GM21717 (cell line): ENCODE results near the gene SPACA7.

Experiments
- ATAC-seq: cut with Tn5 transposase; IDR thresholded peaks from one replicate; pipeline ENCODE4 v1.9.1; 2021; ENCODE audit warnings: mild to moderate bottlenecking, moderate library complexity; ENCODE audit not compliant: unreplicated experiment

The SPACA7 gene, protein sequence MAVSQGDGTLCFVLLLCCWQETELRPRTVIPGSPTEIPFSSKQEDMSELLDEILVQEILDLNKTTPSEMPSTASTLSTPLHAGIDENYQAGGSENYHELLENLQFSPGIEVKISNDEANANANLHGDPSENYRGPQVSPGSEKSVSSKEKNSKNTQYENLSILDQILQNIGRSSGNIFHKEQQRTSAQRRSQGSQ

DNA sequence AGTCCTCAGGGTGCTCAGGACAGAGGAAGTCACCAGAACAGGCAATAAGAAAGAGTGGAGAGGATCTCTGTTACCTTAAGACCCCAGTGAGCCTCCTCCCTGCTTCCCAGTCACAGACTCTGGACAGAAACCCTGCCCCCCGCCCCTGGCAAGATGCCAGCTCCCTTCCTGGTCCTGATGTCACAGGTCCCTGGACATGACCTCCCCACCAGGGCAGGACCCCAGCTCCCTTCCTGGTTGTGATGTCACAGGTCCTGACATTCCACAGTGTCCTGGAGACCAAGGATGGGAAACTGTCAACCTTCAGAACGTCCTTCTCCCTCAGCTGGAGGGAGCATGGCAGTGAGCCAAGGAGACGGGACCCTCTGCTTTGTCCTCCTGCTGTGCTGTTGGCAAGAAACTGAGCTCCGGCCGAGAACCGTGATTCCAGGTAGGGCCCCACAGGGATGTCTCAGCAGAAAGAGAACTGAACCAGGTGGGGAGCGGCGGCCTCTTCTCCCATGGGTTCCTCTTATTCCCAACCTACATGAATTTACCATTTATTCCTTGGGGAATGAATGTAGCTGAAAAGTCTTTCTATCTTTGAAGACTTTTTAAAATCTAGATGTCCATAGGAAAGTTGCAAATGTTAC is at the start of gene SPACA7:
Gene SPACA7, plus strand, starts transcription at position 306 of the 632 bp plus-strand sequence. Its CDS starts 31 bp downstream, at position 337.
- ATAC-seq, result no peak

DNA sequence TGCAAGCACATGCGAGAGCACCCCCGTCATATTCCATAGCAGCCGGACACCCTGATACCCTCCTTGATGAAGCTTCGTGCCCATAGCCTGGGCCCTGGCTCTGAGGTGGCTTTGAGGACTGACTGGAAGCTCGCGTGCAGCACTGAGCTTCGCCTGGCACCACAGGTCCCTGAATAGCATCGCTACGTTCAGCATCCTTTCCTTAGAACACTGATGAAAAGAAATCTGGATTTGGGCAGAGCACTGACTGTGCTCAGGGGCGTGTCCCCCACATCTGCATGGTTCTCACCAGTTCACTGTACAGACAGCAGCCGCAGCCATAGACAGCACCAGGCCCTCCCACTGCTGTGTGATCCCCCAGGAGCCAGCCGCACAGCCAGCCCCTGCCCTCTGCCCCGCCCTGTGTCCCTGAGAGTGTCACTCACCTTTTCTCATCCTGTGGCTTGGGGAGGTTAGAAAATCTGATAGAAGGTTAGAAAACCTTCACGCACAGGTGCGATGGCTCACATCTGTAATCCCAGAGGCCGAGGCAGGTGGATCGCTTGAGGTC is 49.3 kb upstream of the SPACA7 start:
- no peak for ATAC-seq

DNA sequence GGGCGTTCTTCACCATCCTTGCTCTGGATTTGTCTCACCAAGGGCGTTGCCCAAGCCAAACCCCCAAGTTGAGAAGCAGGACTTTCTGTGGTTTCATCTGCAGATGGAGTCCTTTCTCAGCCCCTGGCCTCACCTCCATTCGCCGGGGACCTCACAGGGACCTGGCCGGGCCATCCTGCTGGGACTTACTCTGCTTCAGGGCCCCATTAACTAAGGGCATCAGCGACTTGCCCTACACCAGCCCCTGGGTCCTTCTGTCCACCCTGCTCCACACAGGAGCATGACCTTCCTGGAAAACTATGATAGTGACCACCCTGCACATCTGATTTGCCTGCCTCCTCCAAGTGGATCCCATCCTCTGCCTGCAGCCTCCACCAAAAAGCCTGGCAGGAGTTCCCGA is 47.2 kb upstream of the SPACA7 start:
- ATAC-seq, result no peak

DNA sequence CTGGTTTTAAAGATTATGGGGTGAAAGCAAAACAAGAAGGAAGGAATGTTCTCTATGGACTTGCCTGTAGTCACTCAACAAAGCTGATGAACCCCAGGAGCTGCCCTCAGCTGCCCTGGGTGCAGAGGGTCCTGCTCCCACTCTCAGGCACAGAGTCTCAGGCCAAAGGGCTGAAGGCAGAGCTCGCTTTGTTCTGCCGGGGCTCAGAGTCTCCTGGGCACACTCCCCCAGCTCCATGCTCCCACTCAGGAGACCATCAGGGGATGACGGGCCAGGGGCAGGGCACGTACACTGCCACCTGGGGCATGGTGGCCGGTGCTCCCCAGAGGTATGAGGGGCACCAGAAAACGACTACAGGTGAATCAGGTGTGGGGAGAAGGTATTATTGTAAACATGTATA is 46.8 kb upstream of the SPACA7 start:
- ATAC-seq, result no peak

DNA sequence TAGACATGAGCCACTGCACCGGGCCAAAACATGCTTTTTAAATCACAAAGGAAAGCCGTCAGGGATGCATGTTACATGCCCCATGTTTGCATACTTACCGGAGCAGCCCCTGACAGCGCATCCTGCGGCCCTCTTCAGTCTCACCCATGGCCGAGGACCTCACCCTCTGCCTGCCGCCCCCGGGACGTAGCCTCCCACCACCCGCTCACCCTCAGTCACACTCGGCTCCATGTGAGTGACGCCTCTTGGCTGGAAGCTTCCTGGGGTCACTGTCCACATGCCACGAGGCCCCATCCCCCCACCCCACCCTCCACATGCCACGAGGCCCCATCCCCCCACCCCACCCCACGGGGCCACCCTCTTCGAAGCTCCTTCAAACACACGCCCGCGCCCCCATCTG is 46.1 kb upstream of the SPACA7 start:
- no peak for ATAC-seq

DNA sequence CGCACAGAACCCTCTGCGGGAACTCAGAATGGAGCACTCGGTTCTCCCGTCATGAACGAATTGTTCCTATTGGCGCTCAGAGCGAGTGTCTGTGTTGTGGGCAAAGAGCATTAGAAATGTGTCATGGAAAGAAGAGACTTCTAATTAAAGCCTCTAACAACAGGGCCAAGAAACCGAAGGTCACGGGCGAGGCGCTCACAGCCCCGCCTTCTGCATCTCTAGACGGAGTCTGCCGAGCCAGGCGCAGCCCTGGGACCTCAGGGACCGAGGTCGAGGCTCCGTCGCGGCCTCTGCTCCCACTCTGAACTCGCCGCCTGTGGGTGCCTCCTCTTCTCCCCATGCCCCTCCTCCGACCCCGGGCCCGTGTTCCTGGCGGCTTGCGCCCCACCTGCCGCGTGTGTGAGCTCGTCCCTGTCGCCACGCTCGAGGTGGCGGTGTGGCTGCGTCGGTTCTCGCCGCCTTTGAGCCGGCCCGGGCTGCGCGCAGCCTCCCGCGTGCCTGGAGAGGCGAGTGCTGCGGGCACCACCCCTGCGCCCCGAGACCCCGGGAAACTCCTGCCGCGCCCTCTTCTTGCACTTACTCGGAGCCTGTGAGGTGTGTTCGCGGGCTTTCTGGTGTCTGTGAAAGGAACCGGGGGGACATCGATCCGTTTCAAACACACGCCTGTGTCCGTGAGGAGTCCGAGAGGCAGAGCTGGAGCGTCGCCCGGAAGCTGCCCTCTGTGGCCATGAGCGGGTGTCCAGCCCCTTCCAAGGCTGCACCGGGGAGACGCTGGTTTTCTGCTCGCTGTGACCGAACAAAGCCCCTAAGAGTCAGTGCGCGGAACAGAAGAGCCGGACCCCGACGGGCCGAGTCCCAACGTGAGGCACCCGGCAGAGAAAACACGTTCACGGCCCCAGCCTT is 45.4 kb upstream of the SPACA7 start:
- ATAC-seq, result no peak

DNA sequence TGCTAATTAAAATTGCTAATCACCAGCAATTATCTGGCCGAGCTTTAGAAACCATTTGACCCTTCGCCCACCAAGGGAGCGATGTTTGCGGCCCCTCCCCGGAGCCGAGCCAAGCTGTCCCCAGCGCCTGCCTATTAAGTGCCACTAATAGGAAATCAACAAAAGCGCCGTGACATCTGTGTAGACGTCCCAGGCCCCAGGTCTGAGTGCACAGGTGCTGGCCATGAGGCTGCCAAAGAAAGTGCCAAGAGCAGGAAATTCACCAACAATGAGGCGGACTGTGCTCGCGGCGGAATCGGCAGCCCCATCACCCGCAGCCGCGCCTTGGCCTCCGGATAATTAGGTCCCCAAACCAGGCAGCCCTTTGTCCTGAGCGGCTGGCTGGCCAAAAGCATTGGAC is 44.5 kb upstream of the SPACA7 start:
- no peak for ATAC-seq

DNA sequence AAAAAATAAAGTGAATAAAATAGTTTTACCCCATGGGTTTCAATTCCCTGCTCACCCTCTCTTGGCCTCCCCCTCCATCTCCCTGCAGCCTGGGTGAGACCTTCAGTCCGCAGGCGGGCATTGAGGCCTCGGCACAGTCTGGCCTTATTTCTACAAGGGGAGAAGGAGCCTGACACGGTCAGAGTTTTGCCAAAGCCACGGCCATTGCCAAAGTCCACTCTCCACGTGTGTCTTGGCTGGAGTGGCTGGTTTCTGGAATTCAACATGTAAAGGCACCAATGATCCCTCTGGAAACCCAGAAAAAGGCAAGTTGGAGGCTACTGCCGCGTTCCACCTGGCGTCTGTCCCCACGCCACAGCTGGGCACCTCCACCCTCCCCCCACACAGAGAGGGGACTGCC is 43.4 kb upstream of the SPACA7 start:
- no peak for ATAC-seq

DNA sequence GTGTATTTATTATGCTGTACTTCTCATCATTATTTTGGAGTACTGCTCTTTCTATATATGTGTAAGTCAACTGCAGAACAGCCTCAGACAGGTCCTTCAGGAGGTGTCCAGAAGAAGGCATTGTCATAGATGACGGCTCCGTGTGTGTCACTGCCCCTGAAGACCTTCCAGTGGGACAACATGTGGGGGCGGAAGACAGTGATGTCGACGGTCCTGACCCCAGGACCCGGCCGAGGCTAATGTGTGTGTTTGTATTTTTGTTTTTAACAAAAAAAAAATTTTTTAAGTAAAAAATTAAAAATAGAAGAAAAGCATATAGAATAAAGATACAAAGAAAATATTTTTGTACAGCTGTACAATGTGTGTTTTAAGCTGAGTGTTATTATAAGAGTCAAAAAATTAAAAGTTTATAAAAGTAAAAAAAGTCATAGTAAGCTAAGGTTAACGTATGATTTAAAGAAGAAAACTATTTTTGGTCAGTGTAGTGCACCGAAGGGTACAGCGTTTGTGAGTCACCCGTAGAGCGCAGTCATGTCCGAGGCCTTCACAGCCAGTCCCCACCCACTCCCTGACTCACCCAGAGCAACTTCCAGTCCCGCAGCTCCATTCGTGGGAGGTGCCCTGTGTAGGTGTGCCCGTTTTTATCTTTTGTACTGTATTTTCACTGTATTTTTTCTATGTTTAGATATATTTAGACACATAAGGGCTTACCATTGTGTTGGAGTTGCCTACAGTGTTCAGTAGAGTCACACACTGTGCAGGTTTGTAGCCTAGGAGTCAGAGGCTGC is 42.2 kb upstream of the SPACA7 start:
- no peak for ATAC-seq

DNA sequence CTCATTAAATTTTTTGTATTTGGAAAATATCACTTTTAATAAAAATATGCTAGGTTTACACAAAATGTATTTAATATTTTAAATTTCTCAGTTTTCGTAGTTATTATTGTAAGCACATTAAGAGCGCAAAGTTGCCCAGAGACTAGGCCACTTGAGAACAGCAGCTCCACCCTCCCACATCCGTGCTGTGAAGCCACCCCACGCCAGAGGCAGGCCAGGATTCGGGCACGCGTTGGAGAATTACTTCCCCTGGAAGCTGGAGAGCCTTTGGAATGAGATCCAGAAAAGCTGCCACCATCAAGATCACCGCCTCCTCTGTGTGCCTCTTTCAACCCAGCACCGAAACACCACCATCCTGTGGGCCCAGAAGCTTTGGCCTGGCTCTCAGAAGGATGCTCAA is 41.0 kb upstream of the SPACA7 start:
- ATAC-seq, result no peak

DNA sequence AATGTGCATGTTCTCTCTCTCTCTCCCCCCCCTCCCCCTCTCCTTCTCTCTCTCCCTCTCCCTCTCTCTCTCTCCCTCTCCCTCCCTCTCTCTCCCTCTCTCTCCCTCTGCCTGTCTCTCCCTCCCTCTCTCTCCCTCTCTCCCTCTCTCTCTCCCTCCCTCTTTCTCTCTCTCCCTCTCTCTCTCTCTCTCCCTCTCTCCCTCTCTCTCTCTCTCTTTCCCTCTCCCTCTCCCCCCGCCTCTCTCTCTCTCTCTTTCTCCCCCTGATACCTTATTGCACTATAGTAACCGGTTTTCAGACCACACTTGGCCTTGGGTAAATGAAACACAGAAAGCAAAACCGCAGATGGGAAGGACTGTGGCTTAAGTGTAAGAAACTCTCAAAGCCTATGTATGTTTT is 34.7 kb upstream of the SPACA7 start:
- no peak for ATAC-seq

DNA sequence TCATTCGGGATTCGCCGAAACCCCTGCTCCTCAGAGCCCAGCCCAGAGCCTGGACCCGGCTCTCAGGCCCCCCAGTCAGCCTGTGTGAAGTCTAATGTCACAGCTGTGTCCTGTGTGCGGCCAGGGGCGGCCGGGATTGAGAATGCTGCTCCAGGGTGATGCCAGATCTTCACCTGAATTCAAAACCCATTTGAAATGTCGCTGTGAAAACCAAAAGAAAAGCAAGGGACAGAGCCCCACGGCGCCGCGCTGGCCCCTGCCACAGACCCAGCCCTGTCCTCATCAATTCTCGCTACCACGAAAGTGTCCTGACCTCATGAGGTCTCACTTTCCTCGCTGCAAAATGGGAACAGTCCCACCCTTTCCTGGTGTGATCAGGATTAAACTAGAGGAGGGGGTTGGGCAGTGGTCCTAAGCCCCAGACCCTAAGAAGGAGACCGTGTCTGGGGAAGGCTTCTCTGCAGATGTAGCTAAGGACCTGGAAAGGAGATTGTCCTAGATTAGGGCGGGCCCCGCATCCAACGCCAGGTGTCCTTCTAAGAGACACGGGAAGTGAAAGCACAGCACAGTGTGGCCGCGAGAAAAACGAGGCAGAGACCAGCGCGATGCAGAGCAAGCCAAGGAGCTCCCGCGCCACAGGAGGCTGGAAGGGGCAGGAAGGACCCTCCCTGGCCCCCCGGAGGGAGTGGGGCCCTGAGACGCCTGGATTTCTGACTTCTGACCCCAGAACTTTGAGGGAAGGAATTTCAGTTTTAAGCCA is 34.0 kb upstream of the SPACA7 start:
- ATAC-seq, result no peak

DNA sequence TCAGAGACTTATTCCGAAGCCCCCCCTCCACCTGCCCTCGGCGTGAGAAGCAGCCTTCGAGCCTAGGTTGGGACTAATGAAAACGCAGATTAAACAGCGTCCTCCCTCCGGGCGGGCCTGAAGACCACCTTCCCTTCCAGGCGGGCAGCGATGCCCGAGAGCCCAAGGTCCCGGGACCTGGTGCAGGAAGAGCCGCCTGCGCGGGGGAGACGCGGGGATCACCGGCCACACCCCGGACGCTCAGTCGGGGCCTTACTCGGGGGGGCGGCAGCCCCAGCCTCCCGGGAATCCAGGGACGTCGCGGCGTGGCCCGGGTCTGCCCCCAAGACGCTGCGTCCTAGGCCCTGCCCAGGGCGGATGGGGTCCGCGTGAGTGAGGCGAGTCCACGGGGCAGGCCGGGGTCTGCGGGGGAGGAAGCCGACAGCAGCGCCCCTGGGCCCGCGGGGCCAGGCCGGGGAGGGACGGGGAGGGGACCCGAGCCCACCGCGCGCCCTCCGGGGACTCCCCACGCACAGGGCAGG is 33.3 kb upstream of the SPACA7 start:
- ATAC-seq, result no peak

DNA sequence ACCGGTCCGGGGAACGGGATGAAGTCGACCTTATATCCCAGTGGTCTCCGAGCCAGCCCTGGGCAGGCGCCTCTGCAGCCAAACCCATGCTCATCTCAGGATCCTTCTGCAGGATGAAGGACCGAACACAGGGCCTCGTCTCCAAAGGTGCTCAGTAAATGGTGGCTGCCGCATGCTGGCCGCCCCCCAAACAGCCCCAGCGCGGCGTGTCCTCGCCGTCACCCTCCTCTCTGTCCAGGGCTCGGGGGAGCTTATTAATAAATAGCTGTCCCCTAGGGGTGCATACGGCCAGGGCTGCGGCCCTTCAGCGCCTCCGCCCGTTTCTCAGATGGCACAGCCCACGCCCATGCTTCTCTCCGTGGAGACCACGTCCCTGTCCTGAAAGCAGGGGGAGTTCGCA is 32.6 kb upstream of the SPACA7 start:
- no peak for ATAC-seq

DNA sequence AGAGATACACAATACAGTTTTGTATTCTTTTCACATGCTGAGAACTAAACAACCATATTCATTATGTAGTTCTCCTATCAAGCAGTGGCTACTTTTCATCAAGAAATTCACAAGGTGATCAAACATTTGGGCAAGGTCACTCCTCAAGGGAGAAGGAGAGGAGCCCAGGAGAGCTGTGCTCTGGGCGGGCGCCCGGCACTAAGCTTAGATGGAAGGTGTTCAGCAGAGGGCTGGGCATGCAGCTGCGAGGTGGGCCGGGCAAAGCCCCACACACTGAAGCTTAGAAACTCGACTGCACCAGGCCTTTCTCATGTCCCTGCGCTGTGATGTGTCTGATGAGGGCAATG is 30.4 kb upstream of the SPACA7 start:
- no peak for ATAC-seq

DNA sequence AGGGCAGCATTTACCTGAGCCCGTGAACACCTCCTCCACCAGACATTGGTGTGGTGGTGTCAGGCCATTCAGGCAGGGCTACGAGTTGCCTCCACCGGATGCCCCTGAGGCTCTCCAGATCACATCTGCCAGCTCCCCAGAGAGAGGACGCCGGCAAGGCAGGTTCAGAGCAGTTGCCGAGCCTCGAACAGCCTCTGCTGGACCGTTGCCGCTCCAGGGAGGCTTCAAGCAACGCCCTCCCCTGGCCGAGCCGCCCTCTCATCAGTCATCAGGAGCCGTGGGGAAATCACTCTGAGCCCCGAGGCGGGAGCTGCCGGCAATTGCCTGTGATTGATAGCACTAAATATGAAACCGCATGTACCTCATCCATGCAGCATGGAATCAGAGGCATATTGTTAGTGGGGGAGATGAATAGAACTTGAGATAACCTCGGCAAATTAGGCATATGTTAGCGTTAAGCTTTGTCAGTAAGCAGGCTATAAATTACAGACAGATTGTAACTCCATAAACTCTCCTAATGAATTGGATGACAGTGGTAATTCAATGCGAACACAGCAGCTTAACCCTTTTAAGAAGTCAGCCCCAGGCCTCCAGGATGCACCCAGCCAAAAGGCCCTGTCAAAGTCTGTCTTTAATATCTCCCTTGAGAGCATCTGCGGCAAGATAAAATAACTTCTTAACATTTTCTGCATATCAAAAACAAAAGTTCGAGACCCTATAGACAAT is 29.8 kb upstream of the SPACA7 start:
- ATAC-seq, result no peak

DNA sequence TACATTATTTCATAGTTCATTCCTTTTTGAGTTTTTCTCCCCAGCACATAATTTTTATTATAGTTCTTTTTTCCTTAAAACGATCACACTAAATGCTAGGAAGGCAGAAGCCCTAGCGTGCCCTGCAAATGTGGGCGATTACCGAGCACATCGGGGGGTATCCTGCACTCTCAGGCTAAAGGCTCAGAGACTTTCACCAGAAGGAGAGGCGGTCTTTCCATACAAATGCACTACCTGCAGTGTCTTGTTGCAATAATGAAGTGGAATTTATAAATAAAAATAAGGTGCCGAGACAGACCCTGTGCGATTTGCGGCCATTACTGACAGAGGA is 29.3 kb upstream of the SPACA7 start:
- ATAC-seq, result no peak

DNA sequence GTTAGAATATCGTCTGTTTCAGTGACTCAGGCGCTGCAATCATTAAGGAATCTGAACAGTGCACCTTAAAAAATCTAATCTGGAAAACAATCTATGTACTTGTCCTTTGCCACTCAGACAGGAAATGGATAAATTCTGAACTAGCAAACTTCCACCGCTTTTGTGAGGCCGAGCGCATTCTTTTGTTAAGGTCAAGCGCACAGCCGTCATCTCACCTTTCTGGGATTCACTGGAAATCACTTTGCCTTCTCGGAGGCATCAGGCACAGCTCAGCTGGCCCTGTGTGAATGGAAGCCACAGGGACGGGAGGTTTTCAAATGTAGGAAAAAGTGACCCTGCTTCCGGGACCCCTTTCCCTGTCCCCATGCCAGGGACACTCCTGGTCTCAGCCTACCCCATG is 28.2 kb upstream of the SPACA7 start:
- no peak for ATAC-seq

DNA sequence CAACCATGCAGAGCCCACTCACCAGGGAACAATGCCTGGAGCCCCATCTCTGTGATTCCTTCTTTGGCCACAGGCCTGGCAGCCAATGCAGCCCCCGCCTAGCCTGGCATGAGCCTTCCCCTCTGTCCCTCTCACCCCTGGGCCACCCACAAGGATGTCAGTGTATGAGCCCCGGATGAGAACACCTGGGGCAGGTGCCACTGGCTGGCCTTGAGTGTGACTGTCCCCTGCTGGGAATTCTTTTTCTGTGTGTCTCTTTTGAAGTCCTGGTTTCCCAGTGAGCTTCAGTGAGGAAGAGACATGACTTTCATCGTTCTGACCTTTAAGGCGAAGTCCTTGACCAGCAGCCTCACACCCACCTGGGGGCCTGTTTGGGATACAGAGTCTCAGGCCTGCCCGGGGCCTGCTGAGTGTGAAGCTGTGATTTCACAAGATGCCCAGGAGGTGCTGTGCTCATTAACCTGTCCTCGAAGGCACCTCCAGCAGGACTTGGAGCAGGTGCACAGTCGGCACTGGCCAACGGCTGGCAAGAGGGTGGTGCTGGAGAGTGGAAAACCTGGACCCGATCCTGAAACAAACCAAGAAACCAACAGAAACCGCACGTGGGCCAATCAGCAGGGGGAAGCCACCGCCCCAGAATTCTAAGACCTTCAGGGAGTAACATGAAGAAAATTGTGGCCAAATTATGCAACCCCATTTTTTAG is 27.4 kb upstream of the SPACA7 start:
- ATAC-seq, result no peak
